Measurements from ENCODE around the gene FSTL4.

Gene FSTL4

GRCh38 chr5:133473291-133473690 is 139.1 kb downstream of the FSTL4 start:
- no peak for DNase-seq

GRCh38 chr5:133472829-133473228 is 139.5 kb downstream of the FSTL4 start:
- DNase-seq: no peak

GRCh38 chr5:133471699-133472098 is 140.6 kb downstream of the FSTL4 start:
- no peak for DNase-seq

GRCh38 chr5:133470841-133471240 is 141.5 kb downstream of the FSTL4 start:
- no peak for DNase-seq

GRCh38 chr5:133469846-133470245 is 142.5 kb downstream of the FSTL4 start:
- DNase-seq: no peak

GRCh38 chr5:133469252-133469651 is 143.1 kb downstream of the FSTL4 start:
- DNase-seq: no peak

- no peak for DNase-seq
These were observed 143.7 kb downstream of the FSTL4 start for GRCh38 chr5:133468596-133468995.

- DNase-seq: no peak
These were observed 144.4 kb downstream of the FSTL4 start for GRCh38 chr5:133467826-133468463.

- no peak for DNase-seq
These were observed 145.0 kb downstream of the FSTL4 start for GRCh38 chr5:133467335-133467779.

- no peak for DNase-seq
These were observed 145.6 kb downstream of the FSTL4 start for GRCh38 chr5:133466556-133467334.

GRCh38 chr5:133464013-133464412 is 148.3 kb downstream of the FSTL4 start:
- no peak for DNase-seq

GRCh38 chr5:133461796-133462516 is 150.4 kb downstream of the FSTL4 start:
- DNase-seq: no peak

- DNase-seq: no peak
These were observed 152.1 kb downstream of the FSTL4 start for GRCh38 chr5:133460172-133460758.

GRCh38 chr5:133459474-133460160 is 152.7 kb downstream of the FSTL4 start:
- DNase-seq: no peak

- DNase-seq: no peak
These were observed 153.9 kb downstream of the FSTL4 start for GRCh38 chr5:133458435-133458834.

- no peak for DNase-seq
These were observed 154.6 kb downstream of the FSTL4 start for GRCh38 chr5:133457439-133458355.

- no peak for DNase-seq
These were observed 155.4 kb downstream of the FSTL4 start for GRCh38 chr5:133456933-133457402.

GRCh38 chr5:133455676-133456075 is 156.7 kb downstream of the FSTL4 start:
- DNase-seq: no peak

GRCh38 chr5:133454442-133454841 is 157.9 kb downstream of the FSTL4 start:
- DNase-seq: no peak

- DNase-seq: no peak
These were observed 158.5 kb downstream of the FSTL4 start for GRCh38 chr5:133453831-133454230.

- DNase-seq: no peak
These were observed 159.1 kb downstream of the FSTL4 start for GRCh38 chr5:133453084-133453780.

All from amniotic stem cell (primary cell).